ENCODE data around the gene CGREF1. TPM values are rescaled to one million over a fixed set of nuclear protein-coding genes. Genes with fewer than 3 reads are reported as not detected.
"Not testable (repeated sequence)": the region's sequence is repeated elsewhere in the genome, so short reads cannot be mapped to it uniquely, and the experiment has no call there.

CGREF1 gene
- total RNA-seq, 2 donors from 2014 or later, result not detected

GRCh38 chr2:27075566-27075871 lies 43.4 kb downstream of the CGREF1 start:
- H3K27ac Mint-ChIP-seq, result peak overlapping the region; percentile 96
- ATAC-seq; H3K9me3 ChIP-seq (ENCODE audit: control insufficient read depth, low read length, poor library complexity, severe bottlenecking); H3K4me3 Mint-ChIP-seq; DNase-seq; H3K36me3 Mint-ChIP-seq (ENCODE audit: low read depth); H3K27me3 Mint-ChIP-seq: not testable (repeated sequence)
- H3K4me1 Mint-ChIP-seq, result peaks cover 37% of the 10 kb centered on the region

GRCh38 chr2:27074738-27075565 lies 44.0 kb downstream of the CGREF1 start:
- peak in 2 of 3 donors; percentile 28 to 40 for DNase-seq
- ATAC-seq, result peak; percentile 21
- Mint-ChIP-seq H3K27ac (peak overlapping the region; percentile 96), H3K36me3 (ENCODE audit: low read depth) (no peaks in the 10 kb centered on the region), H3K4me1 (peaks cover 35% of the 10 kb centered on the region), H3K4me3 (peak overlapping the region; percentile 45), H3K27me3 (no peaks in the 10 kb centered on the region)
- no peaks in the 10 kb centered on the region for H3K9me3 ChIP-seq (ENCODE audit: control insufficient read depth, low read length, poor library complexity, severe bottlenecking)

- H3K27ac Mint-ChIP-seq, result peak overlapping the region; percentile 96
Observed at GRCh38 chr2:27073782-27074181, 45.1 kb downstream of the CGREF1 start.

GRCh38 chr2:27072920-27073319 lies 46.0 kb downstream of the CGREF1 start:
- no peaks in the 10 kb centered on the region for H3K9me3 ChIP-seq (ENCODE audit: control insufficient read depth, low read length, poor library complexity, severe bottlenecking)
- H3K4me1 Mint-ChIP-seq, result peaks cover 48% of the 10 kb centered on the region
- H3K27ac Mint-ChIP-seq, result peak overlapping the region; percentile 96
- ATAC-seq (no peak), DNase-seq (no peak)
- H3K4me3 Mint-ChIP-seq, result peak overlapping the region; percentile 67
- H3K36me3 Mint-ChIP-seq (ENCODE audit: low read depth), result no peaks in the 10 kb centered on the region
- H3K27me3 Mint-ChIP-seq, result no peaks in the 10 kb centered on the region

More at GRCh38 chr2:27073782-27074181, 45.1 kb downstream of the CGREF1 start:
- peaks cover 47% of the 10 kb centered on the region for H3K4me1 Mint-ChIP-seq
- no peaks in the 10 kb centered on the region for H3K36me3 Mint-ChIP-seq (ENCODE audit: low read depth)
- H3K27me3 Mint-ChIP-seq, result no peaks in the 10 kb centered on the region
- H3K9me3 ChIP-seq (ENCODE audit: control insufficient read depth, low read length, poor library complexity, severe bottlenecking), result no peaks in the 10 kb centered on the region
- H3K4me3 Mint-ChIP-seq, result peak overlapping the region; percentile 56
- no peak for DNase-seq
- no peak for ATAC-seq

- H3K4me3 Mint-ChIP-seq, result peak overlapping the region; percentile 81
- H3K9me3 ChIP-seq (ENCODE audit: control insufficient read depth, low read length, poor library complexity, severe bottlenecking), result no peaks in the 10 kb centered on the region
- peak overlapping the region; percentile 96 for H3K27ac Mint-ChIP-seq
- peaks cover 47% of the 10 kb centered on the region for H3K4me1 Mint-ChIP-seq
- H3K36me3 Mint-ChIP-seq (ENCODE audit: low read depth), result no peaks in the 10 kb centered on the region
- peak in 1 of 3 donors; percentile 26 for DNase-seq
- H3K27me3 Mint-ChIP-seq, result no peaks in the 10 kb centered on the region
- ATAC-seq, result peak; percentile 23
Observed at GRCh38 chr2:27071990-27072830, 46.7 kb downstream of the CGREF1 start.

GRCh38 chr2:27071277-27071989 lies 47.5 kb downstream of the CGREF1 start, which contains the start of gene OST4:
TSS of gene OST4 (minus strand) at chr2:27071654.
- peak within 1 kb of the TSS; percentile 96 for H3K4me3 Mint-ChIP-seq
- DNase-seq (peak; percentile 84 to 89 (median 84)), ATAC-seq (peak; percentile 92)
- peak within 1 kb of the TSS; percentile 96 for H3K27ac Mint-ChIP-seq
- H3K27me3 Mint-ChIP-seq, result no peaks in the 10 kb centered on the region
- peaks cover 44% of the 10 kb centered on the region for H3K4me1 Mint-ChIP-seq
- H3K9me3 ChIP-seq (ENCODE audit: control insufficient read depth, low read length, poor library complexity, severe bottlenecking), result no peaks in the 10 kb centered on the region
- no peaks in the 10 kb centered on the region for H3K36me3 Mint-ChIP-seq (ENCODE audit: low read depth)

- H3K9me3 ChIP-seq (ENCODE audit: control insufficient read depth, low read length, poor library complexity, severe bottlenecking), result no peaks in the 10 kb centered on the region
- Mint-ChIP-seq H3K4me1 (peaks cover 43% of the 10 kb centered on the region), H3K4me3 (peak overlapping the region; percentile 96), H3K27me3 (no peaks in the 10 kb centered on the region), H3K36me3 (ENCODE audit: low read depth) (peaks cover 5% of the 10 kb centered on the region), H3K27ac (peak overlapping the region; percentile 96)
- DNase-seq, result no peak
- ATAC-seq, result peak; percentile 12
Observed at GRCh38 chr2:27070653-27071276, 48.2 kb downstream of the CGREF1 start.

GRCh38 chr2:27069961-27070618 lies 48.8 kb downstream of the CGREF1 start:
- no peaks in the 10 kb centered on the region for H3K9me3 ChIP-seq (ENCODE audit: control insufficient read depth, low read length, poor library complexity, severe bottlenecking)
- ATAC-seq (no peak), DNase-seq (no peak)
- Mint-ChIP-seq H3K4me3 (peak overlapping the region; percentile 63), H3K36me3 (ENCODE audit: low read depth) (peaks cover 5% of the 10 kb centered on the region), H3K27ac (peak overlapping the region; percentile 96), H3K4me1 (peaks cover 41% of the 10 kb centered on the region), H3K27me3 (no peaks in the 10 kb centered on the region)

- DNase-seq, result no peak
- Mint-ChIP-seq H3K27ac (peak overlapping the region; percentile 96), H3K27me3 (no peaks in the 10 kb centered on the region), H3K4me3 (peak overlapping the region; percentile 58), H3K36me3 (ENCODE audit: low read depth) (peaks cover 5% of the 10 kb centered on the region), H3K4me1 (peaks cover 34% of the 10 kb centered on the region)
- H3K9me3 ChIP-seq (ENCODE audit: control insufficient read depth, low read length, poor library complexity, severe bottlenecking), result no peaks in the 10 kb centered on the region
- no peak for ATAC-seq
Observed at GRCh38 chr2:27069436-27069835, 49.5 kb downstream of the CGREF1 start.

GRCh38 chr2:27067385-27067784 lies 51.5 kb downstream of the CGREF1 start:
- Mint-ChIP-seq H3K27ac (no peak overlapping the region), H3K27me3 (no peaks in the 10 kb centered on the region), H3K4me3 (no peak overlapping the region), H3K4me1 (peaks cover 34% of the 10 kb centered on the region), H3K36me3 (ENCODE audit: low read depth) (peaks cover 5% of the 10 kb centered on the region)
- DNase-seq, result no peak
- H3K9me3 ChIP-seq (ENCODE audit: control insufficient read depth, low read length, poor library complexity, severe bottlenecking), result no peaks in the 10 kb centered on the region
- ATAC-seq, result no peak

GRCh38 chr2:27065128-27065527 lies 53.8 kb downstream of the CGREF1 start:
- Mint-ChIP-seq H3K4me3 (no peak overlapping the region), H3K36me3 (ENCODE audit: low read depth) (peaks cover 5% of the 10 kb centered on the region), H3K27me3 (no peaks in the 10 kb centered on the region), H3K27ac (no peak overlapping the region), H3K4me1 (peaks cover 27% of the 10 kb centered on the region)
- no peaks in the 10 kb centered on the region for H3K9me3 ChIP-seq (ENCODE audit: control insufficient read depth, low read length, poor library complexity, severe bottlenecking)
- no peak for DNase-seq
- no peak for ATAC-seq

GRCh38 chr2:27060323-27060722 lies 58.6 kb downstream of the CGREF1 start:
- no peaks in the 10 kb centered on the region for H3K9me3 ChIP-seq (ENCODE audit: control insufficient read depth, low read length, poor library complexity, severe bottlenecking)
- no peak for ATAC-seq
- Mint-ChIP-seq H3K4me1 (peaks cover 5% of the 10 kb centered on the region), H3K27ac (no peak overlapping the region), H3K27me3 (no peaks in the 10 kb centered on the region), H3K4me3 (no peak overlapping the region), H3K36me3 (ENCODE audit: low read depth) (no peaks in the 10 kb centered on the region)
- no peak for DNase-seq

Measured in T-helper 17 cell (primary cell).